HG03432 (cell line): ENCODE data around the gene DUOXA2.

Experiments used
- ATAC-seq: cut with Tn5 transposase; IDR thresholded peaks from one replicate; pipeline ENCODE4 v1.9.1; 2021; ENCODE audit warnings: mild to moderate bottlenecking, moderate library complexity; ENCODE audit not compliant: unreplicated experiment

DUOXA2 gene

DNA sequence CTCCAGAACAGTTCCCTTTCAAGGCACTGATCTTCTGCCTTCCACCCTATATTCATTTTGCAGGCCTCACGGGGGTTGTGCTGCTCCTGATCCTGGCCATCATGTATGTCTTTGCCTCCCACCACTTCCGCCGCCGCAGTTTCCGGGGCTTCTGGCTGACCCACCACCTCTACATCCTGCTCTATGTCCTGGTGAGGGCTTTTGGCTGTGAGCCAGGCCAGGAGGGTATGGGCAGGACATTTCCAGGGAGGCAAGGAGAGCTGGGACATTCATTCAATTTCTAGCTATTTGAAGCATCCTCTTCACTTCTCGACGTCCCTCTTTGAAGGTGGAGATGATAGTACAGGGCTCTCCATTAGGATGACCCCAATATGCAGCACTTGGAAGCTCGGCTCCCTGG is 41.6 kb downstream of the DUOXA2 start:
- ATAC-seq = no peak

DNA sequence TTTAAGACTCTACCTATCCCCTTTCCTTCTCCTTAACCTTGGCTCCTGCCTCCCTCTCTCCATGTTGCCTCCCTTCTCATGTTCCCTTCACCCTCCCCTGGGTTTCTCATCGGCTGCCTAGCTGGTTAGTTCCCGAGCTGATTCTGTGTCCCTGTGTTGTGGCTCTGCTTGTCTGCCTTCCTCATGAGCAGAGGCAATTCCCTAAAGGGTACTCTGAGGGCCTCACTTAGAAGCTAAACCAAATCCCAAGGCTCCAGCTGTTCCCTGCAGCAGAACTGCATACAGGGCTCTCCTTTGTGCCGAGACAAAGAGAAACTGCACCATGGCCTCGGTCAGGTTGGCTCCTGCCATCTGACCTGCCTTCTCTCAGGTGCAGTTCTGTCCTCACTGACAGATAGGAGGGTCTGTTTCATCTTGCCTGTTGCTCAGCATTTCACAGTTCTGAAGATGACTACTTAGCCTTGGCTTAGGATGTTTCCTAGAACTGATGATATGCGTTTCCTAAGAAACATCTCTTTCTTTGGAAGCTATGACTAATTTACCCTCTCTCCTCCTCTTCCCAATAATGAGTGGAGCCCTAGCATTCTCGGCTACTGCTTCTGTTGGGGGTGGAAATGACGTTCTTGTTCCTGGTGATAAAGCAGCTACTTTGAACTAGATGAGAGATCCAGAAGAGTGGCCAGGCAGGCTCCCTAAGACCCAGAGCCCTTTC is 42.8 kb downstream of the DUOXA2 start:
- no peak for ATAC-seq

DNA sequence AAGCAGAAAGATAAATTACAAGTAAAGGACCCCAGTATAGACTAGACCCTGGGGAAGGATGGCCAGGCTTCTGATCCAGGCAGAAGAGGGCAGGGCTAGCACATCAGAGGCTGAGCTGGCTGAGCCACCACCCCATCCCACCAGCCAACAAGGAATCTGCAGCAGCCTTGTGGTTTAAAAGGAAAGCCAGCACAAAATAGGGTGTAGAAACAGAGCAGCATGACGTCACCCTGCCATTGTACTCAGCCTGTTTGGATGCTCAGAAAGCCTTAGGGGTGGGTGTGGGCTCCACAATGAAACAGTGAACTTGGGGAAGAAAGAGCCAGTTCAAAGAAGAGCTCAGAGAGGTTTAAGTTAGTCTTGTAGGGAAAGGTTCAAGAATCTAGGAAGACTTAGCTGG is 43.8 kb downstream of the DUOXA2 start:
- ATAC-seq = no peak

DNA sequence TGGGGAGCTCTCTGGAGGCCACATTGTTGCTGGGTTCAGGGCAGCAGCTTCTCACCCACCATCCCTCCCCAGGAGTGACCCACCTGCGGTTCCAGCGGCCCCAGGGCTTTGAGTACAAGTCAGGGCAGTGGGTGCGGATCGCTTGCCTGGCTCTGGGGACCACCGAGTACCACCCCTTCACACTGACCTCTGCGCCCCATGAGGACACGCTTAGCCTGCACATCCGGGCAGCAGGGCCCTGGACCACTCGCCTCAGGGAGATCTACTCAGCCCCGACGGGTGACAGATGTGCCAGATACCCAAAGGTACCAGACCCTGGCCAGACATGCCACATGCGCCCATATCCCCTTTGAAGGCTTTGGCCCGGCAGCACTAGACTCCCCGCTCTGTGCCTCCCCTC is 47.5 kb downstream of the DUOXA2 start:
- no peak for ATAC-seq

- ATAC-seq = peak; percentile 43
Measured at GRCh38 chr15:45162771-45163507, 48.8 kb downstream of the DUOXA2 start.

DNA sequence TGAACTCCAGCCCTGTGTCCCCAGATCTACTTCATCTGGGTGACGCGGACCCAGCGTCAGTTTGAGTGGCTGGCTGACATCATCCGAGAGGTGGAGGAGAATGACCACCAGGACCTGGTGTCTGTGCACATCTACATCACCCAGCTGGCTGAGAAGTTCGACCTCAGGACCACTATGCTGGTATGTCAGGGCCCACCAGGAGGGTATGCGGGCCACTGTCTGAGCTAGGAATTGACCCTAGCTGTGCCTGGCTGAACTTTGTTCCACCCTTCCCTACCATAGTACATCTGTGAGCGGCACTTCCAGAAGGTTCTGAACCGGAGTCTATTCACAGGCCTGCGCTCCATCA is 49.4 kb downstream of the DUOXA2 start:
- ATAC-seq = no peak

DNA sequence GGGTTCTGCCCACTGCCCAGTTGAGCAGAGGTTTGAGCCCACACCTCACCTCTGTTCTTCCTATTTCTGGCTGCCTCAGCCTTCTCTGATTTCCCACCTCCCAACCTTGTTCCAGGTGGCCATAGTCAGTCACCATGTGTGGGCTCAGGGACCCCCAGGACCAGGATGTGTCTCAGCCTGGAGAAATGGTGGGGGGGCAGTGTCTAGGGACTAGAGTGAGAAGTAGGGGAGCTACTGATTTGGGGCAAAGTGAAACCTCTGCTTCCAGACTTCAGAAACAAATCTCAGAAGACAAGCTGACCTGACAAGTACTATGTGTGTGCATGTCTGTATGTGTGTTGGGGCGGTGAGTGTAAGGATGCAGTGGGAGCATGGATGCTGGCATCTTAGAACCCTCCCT is 50.8 kb downstream of the DUOXA2 start:
- no peak for ATAC-seq

GRCh38 chr15:45165536-45165935 is 51.4 kb downstream of the DUOXA2 start:
- no peak for ATAC-seq

DNA sequence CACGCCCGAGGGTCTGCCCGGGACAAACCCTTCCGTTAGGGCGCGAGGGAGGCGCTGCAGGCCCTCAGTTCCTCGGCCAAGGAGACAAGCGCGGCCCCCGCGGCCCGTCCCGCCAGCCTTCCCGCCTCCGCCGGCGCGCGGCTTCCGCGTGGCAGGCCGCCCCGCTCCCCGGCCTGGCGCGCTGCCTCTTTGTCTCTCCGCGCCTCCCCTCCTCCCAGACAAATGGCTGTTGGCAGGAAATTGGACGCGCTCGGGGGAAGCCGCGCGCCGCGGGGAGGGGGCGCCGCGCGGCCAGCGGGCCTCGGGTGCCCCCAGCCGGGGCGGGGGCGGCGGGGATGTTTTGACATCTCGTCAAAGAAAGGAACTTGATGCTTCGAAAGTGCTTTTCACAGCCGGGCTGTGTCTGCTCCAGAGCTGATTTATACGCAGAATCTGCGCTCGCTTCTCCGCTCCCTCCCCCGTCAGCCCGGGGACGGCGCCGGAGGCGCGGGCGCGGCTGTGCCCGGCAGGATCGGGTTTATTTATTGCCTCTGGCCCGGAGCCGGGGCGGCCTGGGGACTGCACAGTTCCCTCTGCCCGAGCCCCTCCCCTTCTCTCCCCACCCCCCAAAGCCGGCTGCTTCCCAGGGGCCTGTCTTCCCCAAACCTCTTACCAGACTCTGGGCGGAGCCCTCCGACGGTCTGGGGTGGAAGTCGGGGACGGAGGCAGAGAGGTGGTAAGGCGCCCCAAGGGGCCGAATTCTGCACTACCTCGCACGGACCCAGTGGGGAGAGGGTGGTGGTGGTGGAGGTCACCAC is 52.9 kb downstream of the DUOXA2 start:
- ATAC-seq = peak; percentile 91

DNA sequence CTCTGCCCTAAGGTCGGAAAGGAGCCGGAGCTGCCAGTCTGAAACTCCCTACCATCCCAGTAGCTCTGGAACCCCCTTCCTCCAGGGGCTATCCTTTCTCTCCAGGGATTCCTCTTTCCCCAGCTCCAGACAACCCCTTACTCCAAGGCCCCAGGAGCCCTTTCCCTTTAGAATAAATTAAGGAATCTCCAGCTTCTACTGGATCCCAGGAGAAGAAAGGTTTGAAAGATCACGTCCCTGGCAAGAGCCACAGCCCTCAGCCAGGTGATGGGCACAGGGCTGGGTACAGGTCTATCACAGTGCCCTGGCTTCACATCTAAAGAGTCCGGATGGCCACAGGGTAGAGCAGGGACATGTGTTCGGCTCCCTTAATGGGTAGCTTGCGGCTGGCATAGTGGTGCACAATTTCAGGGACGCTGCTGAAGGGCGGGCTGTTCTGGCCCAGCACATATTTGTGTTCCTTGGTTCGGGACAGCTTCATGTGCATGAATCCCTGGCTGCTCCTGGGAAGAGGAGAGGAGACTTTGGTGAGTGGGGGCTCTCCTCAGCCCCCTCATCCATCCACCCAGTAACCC is 53.6 kb downstream of the DUOXA2 start:
- ATAC-seq = no peak
